Measurements from ENCODE around the gene CALML3. TPM values are rescaled to one million over a fixed set of nuclear protein-coding genes. Genes with fewer than 3 reads are reported as not detected.

CALML3 gene
- total and polyA plus RNA-seq, 12 donors, result 0.04 TPM; not detected in 11

DNA sequence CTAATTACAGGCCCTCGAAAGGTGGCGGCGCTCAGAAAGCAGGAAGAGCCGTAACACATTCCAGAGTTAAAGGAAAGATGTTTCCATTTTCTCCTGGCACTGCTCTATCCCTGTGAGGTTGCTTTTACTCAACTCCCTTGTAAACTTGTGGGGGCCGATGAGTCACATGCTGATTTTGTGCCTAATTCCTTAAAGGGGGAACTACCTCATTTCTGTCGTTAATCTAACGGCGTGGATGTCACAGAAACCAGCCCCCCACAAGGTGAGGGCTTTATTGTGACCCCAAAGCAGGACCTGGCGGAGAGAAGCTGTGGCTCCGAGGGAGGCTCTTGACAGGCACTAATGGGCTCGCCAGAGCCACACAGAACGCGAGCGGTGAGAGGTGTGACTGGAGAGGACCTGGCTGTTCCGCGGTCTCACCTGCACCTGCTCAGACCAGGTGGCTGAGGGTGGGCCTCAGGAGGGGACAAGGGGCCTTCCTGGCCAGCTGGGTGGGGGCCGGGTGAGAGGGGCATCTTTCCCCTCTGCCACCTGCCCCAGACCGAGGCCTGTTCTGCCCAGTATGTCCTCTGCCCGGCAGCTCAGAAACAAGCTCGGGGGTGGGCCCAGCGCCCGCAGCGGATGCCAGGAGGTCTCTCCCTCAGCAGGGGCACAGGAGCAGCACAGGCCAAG is 50.9 kb downstream of the CALML3 start:
- WGBS, 2 donors, result 90 to 91% methylated on average over 23 of the region's 23 CpGs
- no peak for TF ChIP-seq CTCF (IDR thresholded peaks at IDR 0.05)
- H3K27me3 ChIP-seq, result no peaks in the 10 kb centered on the region
- intact Hi-C loops (cut with DNase I), result no loop called here
- peaks cover 0 to 4% (median 0%) of the 10 kb centered on the region in 11 donors for H3K9me3 ChIP-seq
- H3K4me1 ChIP-seq, result peaks cover 0 to 12% (median 0%) of the 10 kb centered on the region in 9 donors
- peak in 2 of 8 donors; percentile 16 to 33 for ATAC-seq
- no peaks in the 10 kb centered on the region for H3K36me3 ChIP-seq
- DNase-seq, result no peak
- no peak overlapping the region for H3K4me3 ChIP-seq
- H3K27ac ChIP-seq, result no peak overlapping the region

- DNase-seq (no peak), ATAC-seq (peak in 1 of 8 donors; percentile 31)
- intact Hi-C loops (cut with DNase I), result no loop called here
- H3K9me3 ChIP-seq, result peaks cover 0 to 9% (median under 1%) of the 10 kb centered on the region in 11 donors
- 95 to 99% methylated on average over 4 of the region's 4 CpGs for WGBS, 2 donors
- peaks cover 0 to 10% (median 0%) of the 10 kb centered on the region in 9 donors for H3K4me1 ChIP-seq
- no peaks in the 10 kb centered on the region for H3K36me3 ChIP-seq
- H3K4me3 ChIP-seq, result no peak overlapping the region
- no peaks in the 10 kb centered on the region for H3K27me3 ChIP-seq
- H3K27ac ChIP-seq, result no peak overlapping the region
- TF ChIP-seq CTCF (IDR thresholded peaks at IDR 0.05), result no peak
These were observed 51.5 kb downstream of the CALML3 start for GRCh38 chr10:5576154-5576748.

Other genes with a start within 250 kb of the CALML3 start
- gene UCN3, start 160.0 kb upstream of the CALML3 start, total RNA-seq, result not detected
- not detected for gene UCN3, start 160.0 kb upstream of the CALML3 start, polyA plus RNA-seq
- gene TUBAL3, start 120.1 kb upstream of the CALML3 start, total RNA-seq, result under 1 TPM in 7 of 10 donors, not detected in 3; 0.14 to 0.72 (median 0.17) TPM
- under 1 TPM; 0.23 to 0.51 TPM for gene TUBAL3, start 120.1 kb upstream of the CALML3 start, polyA plus RNA-seq
- 10 to 100 TPM; 13.4 to 22.6 (median 17.6) TPM for gene NET1, start 112.4 kb upstream of the CALML3 start, total RNA-seq
- gene NET1, start 112.4 kb upstream of the CALML3 start, polyA plus RNA-seq, result 1 to 10 TPM; 6.0 to 9.3 TPM
- not detected for gene CALML5, start 25.4 kb upstream of the CALML3 start, total RNA-seq
- gene CALML5, start 25.4 kb upstream of the CALML3 start, polyA plus RNA-seq, result not detected
- gene ASB13, start 141.6 kb downstream of the CALML3 start, total RNA-seq, result 10 to 100 TPM in 9 of 10 donors, 1 to 10 TPM in 1; 9.3 to 16.3 (median 13.4) TPM
- 10 to 100 TPM in 1 of 2 donors, 1 to 10 TPM in 1; 8.4 to 18.0 TPM for gene ASB13, start 141.6 kb downstream of the CALML3 start, polyA plus RNA-seq
- 10 to 100 TPM; 26.9 to 45.6 (median 34.6) TPM for gene TASOR2, start 159.9 kb downstream of the CALML3 start, total RNA-seq
- gene TASOR2, start 159.9 kb downstream of the CALML3 start, polyA plus RNA-seq, result 10 to 100 TPM in 1 of 2 donors, 1 to 10 TPM in 1; 7.0 to 19.7 TPM

All from heart right ventricle (tissue), 16 donors.